ENCODE data around the gene NR4A1. TPM values are rescaled to one million over a fixed set of nuclear protein-coding genes. Genes with fewer than 3 reads are reported as not detected.

Gene NR4A1
- polyA plus RNA-seq, 1 of the 3 experiments (the other 2 are of a cell fraction) = 120 TPM

DNA sequence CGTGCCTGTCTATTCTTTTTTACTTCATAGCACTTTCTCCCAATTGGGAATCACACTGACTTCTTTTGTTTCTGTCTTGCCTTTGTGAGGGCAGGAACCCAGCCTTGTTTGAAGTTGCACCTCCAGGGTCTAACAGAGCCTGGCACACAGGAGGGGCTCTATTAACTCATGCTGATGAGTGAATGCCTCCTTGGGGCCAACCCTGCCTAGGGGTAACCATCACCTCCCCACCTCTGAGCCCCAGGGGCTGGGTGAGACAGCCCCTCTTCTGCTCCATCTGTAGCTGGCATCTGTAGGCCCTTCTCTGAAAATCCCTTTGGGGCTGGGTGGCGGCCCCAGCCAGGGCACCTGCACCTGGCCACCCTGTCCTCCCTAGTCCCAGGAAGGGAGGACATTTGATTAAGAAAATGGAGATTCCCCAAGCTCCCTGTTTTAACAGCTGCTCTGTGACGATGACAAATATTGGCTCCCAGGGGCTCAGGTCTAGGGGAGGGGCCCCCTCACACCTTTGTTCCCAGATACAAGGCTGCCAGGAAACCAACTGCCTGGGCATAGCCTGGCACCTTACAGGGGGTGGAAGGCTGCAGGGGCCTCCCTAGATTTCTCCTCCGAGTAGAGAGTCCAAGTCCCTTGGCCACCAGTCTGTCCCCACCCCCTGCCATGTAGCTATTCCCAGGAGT is 32.7 kb upstream of the NR4A1 start:
- ChIA-PET CTCF (interaction anchor here (8.5 to 30.2 kb wide), 6 partner anchors 10 to 132 kb away, joined by 102 to 949 read pairs (median 386); partner anchors contain the start of genes ANKRD33, ATG101, SMIM41 and TAMALIN), POLR2A (interaction anchor here (0.7 kb wide), 1 partner anchor 44 kb away, joined by 3 read pairs; no protein-coding TSS in a partner anchor)
- H4K20me1 ChIP-seq (ENCODE audit: insufficient read depth) = no peaks in the 10 kb centered on the region
- WGBS (ENCODE audit: low lambda C conversion rate) = 76% methylated on average over 4 of the region's 4 CpGs
- no peaks in the 10 kb centered on the region for H3K27me3 ChIP-seq (ENCODE audit: insufficient read depth)
- H3K4me2 ChIP-seq = no peak overlapping the region
- no peak overlapping the region for H3K4me3 ChIP-seq (ENCODE audit: low read depth in 2 of 2, low read length in 1 of 2)
- peaks cover 0 to 15% of the 10 kb centered on the region in 2 experiments; a peak in 1 of 4 replicates for H3K4me1 ChIP-seq (ENCODE audit: control insufficient read depth in 1 of 2, insufficient read depth in 2 of 2, low read depth in 1 of 2, low read length in 1 of 2)
- no peak for DNase-seq
- H3K79me2 ChIP-seq (ENCODE audit: insufficient read depth) = no peaks in the 10 kb centered on the region
- no peaks in the 10 kb centered on the region for H3F3A ChIP-seq (replicated peaks; ENCODE audit: insufficient read depth)
- H3K9ac ChIP-seq = no peak overlapping the region
- H3K36me3 ChIP-seq (replicated peaks in 1 of 2; ENCODE audit: control insufficient read depth in 1 of 2, insufficient read depth in 2 of 2, low read length in 1 of 2) = no peaks in the 10 kb centered on the region
- TF ChIP-seq FOXM1 (IDR thresholded peaks at IDR 0.05; ENCODE audit: low read depth) (no peak), RFX5 (IDR thresholded peaks at IDR 0.05; ENCODE audit: low read length) (no peak), FOXJ3 (CRISPR knock-in tag; IDR thresholded peaks at IDR 0.05) (no peak), SMC3 (IDR thresholded peaks at IDR 0.05; ENCODE audit: low read depth, low read length) (no peak), RAD21 (IDR thresholded peaks at IDR 0.05; ENCODE audit: low read length) (no peak), RXRA (IDR thresholded peaks at IDR 0.05; ENCODE audit: borderline replicate concordance, low read depth) (no peak), NRF1 (IDR thresholded peaks at IDR 0.05; ENCODE audit: low read depth, low read length) (no peak), GABPA (IDR thresholded peaks at IDR 0.05; ENCODE audit: low read depth) (no peak), MEF2A (IDR thresholded peaks at IDR 0.05; ENCODE audit: borderline replicate concordance, low read depth) (no peak), EP300 (IDR thresholded peaks at IDR 0.05; ENCODE audit: borderline replicate concordance in 1 of 2, low read depth in 1 of 2, low read length in 1 of 2) (no peak), MXI1 (IDR thresholded peaks at IDR 0.05; ENCODE audit: low read depth, low read length) (no peak), GATA2 (CRISPR knock-in tag; IDR thresholded peaks at IDR 0.05) (no peak), YY1 (IDR thresholded peaks at IDR 0.05; ENCODE audit: low read depth) (no peak)
- TF ChIP-seq, protein P1, sequence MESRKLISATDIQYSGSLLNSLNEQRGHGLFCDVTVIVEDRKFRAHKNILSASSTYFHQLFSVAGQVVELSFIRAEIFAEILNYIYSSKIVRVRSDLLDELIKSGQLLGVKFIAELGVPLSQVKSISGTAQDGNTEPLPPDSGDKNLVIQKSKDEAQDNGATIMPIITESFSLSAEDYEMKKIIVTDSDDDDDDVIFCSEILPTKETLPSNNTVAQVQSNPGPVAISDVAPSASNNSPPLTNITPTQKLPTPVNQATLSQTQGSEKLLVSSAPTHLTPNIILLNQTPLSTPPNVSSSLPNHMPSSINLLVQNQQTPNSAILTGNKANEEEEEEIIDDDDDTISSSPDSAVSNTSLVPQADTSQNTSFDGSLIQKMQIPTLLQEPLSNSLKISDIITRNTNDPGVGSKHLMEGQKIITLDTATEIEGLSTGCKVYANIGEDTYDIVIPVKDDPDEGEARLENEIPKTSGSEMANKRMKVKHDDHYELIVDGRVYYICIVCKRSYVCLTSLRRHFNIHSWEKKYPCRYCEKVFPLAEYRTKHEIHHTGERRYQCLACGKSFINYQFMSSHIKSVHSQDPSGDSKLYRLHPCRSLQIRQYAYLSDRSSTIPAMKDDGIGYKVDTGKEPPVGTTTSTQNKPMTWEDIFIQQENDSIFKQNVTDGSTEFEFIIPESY (IDR thresholded peaks at IDR 0.05; ENCODE audit: borderline replicate concordance, low read depth) = no peak
- TF ChIP-seq, protein P2, sequence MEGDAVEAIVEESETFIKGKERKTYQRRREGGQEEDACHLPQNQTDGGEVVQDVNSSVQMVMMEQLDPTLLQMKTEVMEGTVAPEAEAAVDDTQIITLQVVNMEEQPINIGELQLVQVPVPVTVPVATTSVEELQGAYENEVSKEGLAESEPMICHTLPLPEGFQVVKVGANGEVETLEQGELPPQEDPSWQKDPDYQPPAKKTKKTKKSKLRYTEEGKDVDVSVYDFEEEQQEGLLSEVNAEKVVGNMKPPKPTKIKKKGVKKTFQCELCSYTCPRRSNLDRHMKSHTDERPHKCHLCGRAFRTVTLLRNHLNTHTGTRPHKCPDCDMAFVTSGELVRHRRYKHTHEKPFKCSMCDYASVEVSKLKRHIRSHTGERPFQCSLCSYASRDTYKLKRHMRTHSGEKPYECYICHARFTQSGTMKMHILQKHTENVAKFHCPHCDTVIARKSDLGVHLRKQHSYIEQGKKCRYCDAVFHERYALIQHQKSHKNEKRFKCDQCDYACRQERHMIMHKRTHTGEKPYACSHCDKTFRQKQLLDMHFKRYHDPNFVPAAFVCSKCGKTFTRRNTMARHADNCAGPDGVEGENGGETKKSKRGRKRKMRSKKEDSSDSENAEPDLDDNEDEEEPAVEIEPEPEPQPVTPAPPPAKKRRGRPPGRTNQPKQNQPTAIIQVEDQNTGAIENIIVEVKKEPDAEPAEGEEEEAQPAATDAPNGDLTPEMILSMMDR (IDR thresholded peaks at IDR 0.05) = no peak
- TF ChIP-seq, protein P3, sequence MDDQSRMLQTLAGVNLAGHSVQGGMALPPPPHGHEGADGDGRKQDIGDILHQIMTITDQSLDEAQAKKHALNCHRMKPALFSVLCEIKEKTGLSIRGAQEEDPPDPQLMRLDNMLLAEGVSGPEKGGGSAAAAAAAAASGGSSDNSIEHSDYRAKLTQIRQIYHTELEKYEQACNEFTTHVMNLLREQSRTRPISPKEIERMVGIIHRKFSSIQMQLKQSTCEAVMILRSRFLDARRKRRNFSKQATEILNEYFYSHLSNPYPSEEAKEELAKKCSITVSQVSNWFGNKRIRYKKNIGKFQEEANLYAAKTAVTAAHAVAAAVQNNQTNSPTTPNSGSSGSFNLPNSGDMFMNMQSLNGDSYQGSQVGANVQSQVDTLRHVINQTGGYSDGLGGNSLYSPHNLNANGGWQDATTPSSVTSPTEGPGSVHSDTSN (IDR thresholded peaks at IDR 0.05) = no peak
- TF ChIP-seq, protein P4, sequence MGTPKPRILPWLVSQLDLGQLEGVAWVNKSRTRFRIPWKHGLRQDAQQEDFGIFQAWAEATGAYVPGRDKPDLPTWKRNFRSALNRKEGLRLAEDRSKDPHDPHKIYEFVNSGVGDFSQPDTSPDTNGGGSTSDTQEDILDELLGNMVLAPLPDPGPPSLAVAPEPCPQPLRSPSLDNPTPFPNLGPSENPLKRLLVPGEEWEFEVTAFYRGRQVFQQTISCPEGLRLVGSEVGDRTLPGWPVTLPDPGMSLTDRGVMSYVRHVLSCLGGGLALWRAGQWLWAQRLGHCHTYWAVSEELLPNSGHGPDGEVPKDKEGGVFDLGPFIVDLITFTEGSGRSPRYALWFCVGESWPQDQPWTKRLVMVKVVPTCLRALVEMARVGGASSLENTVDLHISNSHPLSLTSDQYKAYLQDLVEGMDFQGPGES (IDR thresholded peaks at IDR 0.05; ENCODE audit: low read depth, low read length) = no peak
- no peaks in the 10 kb centered on the region for H3K9me3 ChIP-seq
- H3K27ac ChIP-seq (ENCODE audit: low read depth in 2 of 2, low read length in 1 of 2) = no peak overlapping the region
- H3K9me2 ChIP-seq = no peaks in the 10 kb centered on the region
- H2AFZ ChIP-seq (ENCODE audit: low read depth) = no peak overlapping the region

Data from SK-N-SH (cell line).